GM23338 (cell line): ENCODE data around the gene TLE1. TPM values are rescaled to one million over a fixed set of nuclear protein-coding genes. Genes with fewer than 3 reads are reported as not detected.

Experiments
- ATAC-seq: fragments of 200-7000 bp; cut with Tn5 transposase; 3 replicates; pipeline ENCODE4 v1.9.1; 2020
- DNase-seq: peaks from one replicate; pipeline ENCODE4 v3.0.0-alpha.2; 2015; ENCODE audit warnings: low spot score
- H2AFZ ChIP-seq: fragments of 200-600 bp; sonication (generic); 2 replicates; pipeline ENCODE4 v1.8.0; 2016; ENCODE audit warnings: antibody characterized with exemption, mild to moderate bottlenecking, moderate library complexity
- H3F3A ChIP-seq: fragments of 200-600 bp; sonication (generic); replicated peaks from 2 replicates; pipeline ENCODE4 v1.8.0; 2017; ENCODE audit warnings: antibody characterized with exemption, mixed run types, low read depth
- H3K27ac ChIP-seq: fragments of 200-600 bp; sonication (generic); 2 replicates; pipeline ENCODE4 v1.6.1; 2016; ENCODE audit warnings: low read depth
- H3K27me3 ChIP-seq: fragments of 200-600 bp; sonication (generic); 2 replicates; pipeline ENCODE4 v1.8.0; 2016; ENCODE audit warnings: mild to moderate bottlenecking, mixed run types, moderate library complexity; ENCODE audit not compliant: insufficient read depth
- H3K36me3 ChIP-seq: fragments of 200-600 bp; sonication (generic); 2 replicates; pipeline ENCODE4 v1.8.0; 2016; ENCODE audit warnings: mild to moderate bottlenecking; ENCODE audit not compliant: insufficient read depth
- H3K4me1 ChIP-seq: fragments of 200-600 bp; sonication (generic); 2 replicates; pipeline ENCODE4 v1.8.0; 2016; ENCODE audit warnings: mild to moderate bottlenecking, moderate library complexity; ENCODE audit not compliant: insufficient read depth
- H3K4me2 ChIP-seq: fragments of 200-600 bp; sonication (generic); 2 replicates; pipeline ENCODE4 v1.7.1; 2017; ENCODE audit warnings: mixed run types
- H3K4me3 ChIP-seq: fragments of 200-600 bp; sonication (generic); 2 replicates; pipeline ENCODE4 v1.6.1; 2016; ENCODE audit warnings: mixed run types
- H3K79me2 ChIP-seq: fragments of 200-600 bp; sonication (generic); replicated peaks from 2 replicates; pipeline ENCODE4 v1.8.0; 2017; ENCODE audit warnings: mild to moderate bottlenecking; ENCODE audit not compliant: insufficient read depth
- H3K9me2 ChIP-seq: fragments of 200-600 bp; sonication (generic); 2 replicates; pipeline ENCODE4 v1.8.0; 2017; ENCODE audit not compliant: insufficient read depth
- H4K20me1 ChIP-seq: fragments of 200-600 bp; sonication (generic); replicated peaks from 2 replicates; pipeline ENCODE4 v1.8.0; 2017; ENCODE audit warnings: mild to moderate bottlenecking; ENCODE audit not compliant: insufficient read depth
- H3K27ac Mint-ChIP-seq: 2 replicates; pipeline ENCODE4 v1.8.0; 2020; ENCODE audit warnings: inconsistent platforms, mild to moderate bottlenecking, moderate library complexity, mixed read lengths
- H3K27me3 Mint-ChIP-seq: 3 replicates; pipeline ENCODE4 v1.8.0; 2022; ENCODE audit warnings: low read depth, mild to moderate bottlenecking, moderate library complexity, mixed read lengths, inconsistent platforms; ENCODE audit not compliant: insufficient read depth, poor library complexity
- H3K36me3 Mint-ChIP-seq: 3 replicates; pipeline ENCODE4 v1.8.0; 2021; ENCODE audit warnings: low read depth, mild to moderate bottlenecking, inconsistent platforms, moderate library complexity, mixed read lengths
- H3K4me1 Mint-ChIP-seq: 3 replicates; pipeline ENCODE4 v1.8.0; 2020; ENCODE audit warnings: mild to moderate bottlenecking, inconsistent platforms, mixed read lengths
- H3K4me3 Mint-ChIP-seq: 3 replicates; pipeline ENCODE4 v1.8.0; 2021; ENCODE audit warnings: moderate library complexity, mild to moderate bottlenecking, inconsistent platforms, mixed read lengths
- H3K9me3 Mint-ChIP-seq: 3 replicates; pipeline ENCODE4 v1.8.0; 2020; ENCODE audit warnings: moderate library complexity, mild to moderate bottlenecking, inconsistent platforms, mixed read lengths
- EZH2 ChIP-seq: fragments of 200-600 bp; sonication (generic); IDR thresholded peaks from one replicate; pipeline ENCODE4 v1.8.0; 2017; ENCODE audit warnings: antibody characterized with exemption, mild to moderate bottlenecking, low read depth; ENCODE audit not compliant: unreplicated experiment
- EZH2phosphoT487 ChIP-seq: fragments of 200-600 bp; sonication (generic); IDR thresholded peaks from one replicate; pipeline ENCODE4 v1.8.1; 2018; ENCODE audit warnings: antibody characterized with exemption; ENCODE audit not compliant: unreplicated experiment
- JUNB ChIP-seq: IDR thresholded peaks from one replicate; pipeline ENCODE4 v1.6.1; 2016; ENCODE audit warnings: antibody characterized with exemption; ENCODE audit not compliant: unreplicated experiment
- NANOG ChIP-seq: IDR thresholded peaks from 2 replicates; pipeline ENCODE4 v1.6.1; 2016; ENCODE audit warnings: antibody characterized with exemption, borderline replicate concordance
- POLR2AphosphoS5 ChIP-seq: IDR thresholded peaks from 2 replicates; pipeline ENCODE4 v1.6.1; 2016; ENCODE audit warnings: antibody characterized with exemption, low read depth
- STAT1 ChIP-seq: IDR thresholded peaks from one replicate; pipeline ENCODE4 v1.6.1; 2016; ENCODE audit warnings: antibody characterized with exemption; ENCODE audit not compliant: unreplicated experiment
- ZNF114 ChIP-seq: fragments of 250-450 bp; sonication (Bioruptor Pico); IDR thresholded peaks from 2 replicates; pipeline ENCODE4 v1.5.0; 2020; ENCODE audit warnings: mild to moderate bottlenecking, moderate library complexity
- ZNF331 ChIP-seq: fragments of 250-450 bp; sonication (Bioruptor Pico); IDR thresholded peaks from 2 replicates; pipeline ENCODE4 v1.5.0; 2020; ENCODE audit warnings: low read depth, mild to moderate bottlenecking, moderate library complexity
- polyA plus RNA-seq: library from polyadenylated mRNA; unstranded; fragments of >200 nt; fragmentation: Nextera tagmentation; extraction: Ambion mirVana; gene quantifications from 2 replicates; pipeline ENCODE4 v1.2.1, GENCODE V29; 2016
- total RNA-seq: library from RNA; depleted of rRNA; stranded (reverse); fragments of >200 nt; shearing (Covaris generic); gene quantifications from 2 replicates; pipeline ENCODE4 v1.2.3, GENCODE V29; 2014
- TF ChIP-seq, protein P1 (sequence below): fragments of 250-450 bp; sonication (Bioruptor Pico); IDR thresholded peaks from 2 replicates; pipeline ENCODE4 v1.5.0; 2020; ENCODE audit warnings: mild to moderate bottlenecking, moderate library complexity
- TF ChIP-seq, protein P2 (sequence below): IDR thresholded peaks from 2 replicates; pipeline ENCODE4 v1.6.1; 2016; ENCODE audit warnings: antibody characterized with exemption

Gene TLE1
- total and polyA plus RNA-seq, 2 experiments from 2014 or later: 58.1 to 132 TPM

DNA sequence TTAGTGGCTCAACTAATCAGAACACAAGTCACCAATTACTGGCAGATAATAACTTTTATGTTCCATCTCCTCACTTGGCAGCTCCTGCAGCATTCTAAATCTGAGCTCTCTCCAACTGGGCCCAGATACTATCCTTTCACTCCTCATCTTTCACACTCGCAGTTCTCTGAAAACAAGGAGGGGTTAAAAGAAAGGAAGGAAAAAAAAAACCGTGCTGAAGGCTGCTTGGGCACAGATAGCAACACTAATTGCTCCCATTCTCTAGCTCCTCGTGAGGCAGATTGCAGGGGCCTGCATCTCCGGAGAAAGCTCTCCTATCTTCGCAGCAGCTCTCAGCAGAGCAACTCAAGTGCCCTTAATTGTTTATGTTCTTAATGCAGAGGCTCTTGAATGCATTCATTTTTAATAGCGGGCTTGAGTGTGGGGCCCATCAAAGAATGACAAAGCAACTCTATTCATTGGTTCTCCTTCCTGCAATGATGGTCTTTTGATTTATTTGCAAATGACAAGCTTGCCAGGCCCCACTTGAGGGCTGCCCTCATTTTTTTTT is 23.9 kb downstream of the TLE1 start:
- Histone ChIP-seq H3K27ac (peak overlapping the region; percentile 94), H4K20me1 (peaks cover 32% of the 10 kb centered on the region), H3K27me3 (no peaks in the 10 kb centered on the region), H3K4me3 (peak overlapping the region; percentile 43), H3K4me2 (peak overlapping the region; percentile 70), H2AFZ (no peak overlapping the region), H3K4me1 (peaks cover 90% of the 10 kb centered on the region), H3F3A (peaks cover 17% of the 10 kb centered on the region), H3K79me2 (peaks cover 95% of the 10 kb centered on the region), H3K36me3 (peaks cover 5% of the 10 kb centered on the region; the same call in 1 of the 2 replicates), H3K9me2 (no peaks in the 10 kb centered on the region)
- peaks cover 7% of the 10 kb centered on the region for H3K27me3 Mint-ChIP-seq
- H3K36me3 Mint-ChIP-seq: peaks cover 55% of the 10 kb centered on the region
- H3K4me1 Mint-ChIP-seq: peaks cover 80% of the 10 kb centered on the region
- peak overlapping the region; percentile 92 for H3K27ac Mint-ChIP-seq
- DNase-seq (peak; percentile 73), ATAC-seq (peak; percentile 81)
- TF ChIP-seq NANOG: peak; percentile 87
- no peak for TF ChIP-seq ZNF331 (CRISPR knock-in tag)
- no peak for TF ChIP-seq EZH2phosphoT487
- TF ChIP-seq, protein P1, sequence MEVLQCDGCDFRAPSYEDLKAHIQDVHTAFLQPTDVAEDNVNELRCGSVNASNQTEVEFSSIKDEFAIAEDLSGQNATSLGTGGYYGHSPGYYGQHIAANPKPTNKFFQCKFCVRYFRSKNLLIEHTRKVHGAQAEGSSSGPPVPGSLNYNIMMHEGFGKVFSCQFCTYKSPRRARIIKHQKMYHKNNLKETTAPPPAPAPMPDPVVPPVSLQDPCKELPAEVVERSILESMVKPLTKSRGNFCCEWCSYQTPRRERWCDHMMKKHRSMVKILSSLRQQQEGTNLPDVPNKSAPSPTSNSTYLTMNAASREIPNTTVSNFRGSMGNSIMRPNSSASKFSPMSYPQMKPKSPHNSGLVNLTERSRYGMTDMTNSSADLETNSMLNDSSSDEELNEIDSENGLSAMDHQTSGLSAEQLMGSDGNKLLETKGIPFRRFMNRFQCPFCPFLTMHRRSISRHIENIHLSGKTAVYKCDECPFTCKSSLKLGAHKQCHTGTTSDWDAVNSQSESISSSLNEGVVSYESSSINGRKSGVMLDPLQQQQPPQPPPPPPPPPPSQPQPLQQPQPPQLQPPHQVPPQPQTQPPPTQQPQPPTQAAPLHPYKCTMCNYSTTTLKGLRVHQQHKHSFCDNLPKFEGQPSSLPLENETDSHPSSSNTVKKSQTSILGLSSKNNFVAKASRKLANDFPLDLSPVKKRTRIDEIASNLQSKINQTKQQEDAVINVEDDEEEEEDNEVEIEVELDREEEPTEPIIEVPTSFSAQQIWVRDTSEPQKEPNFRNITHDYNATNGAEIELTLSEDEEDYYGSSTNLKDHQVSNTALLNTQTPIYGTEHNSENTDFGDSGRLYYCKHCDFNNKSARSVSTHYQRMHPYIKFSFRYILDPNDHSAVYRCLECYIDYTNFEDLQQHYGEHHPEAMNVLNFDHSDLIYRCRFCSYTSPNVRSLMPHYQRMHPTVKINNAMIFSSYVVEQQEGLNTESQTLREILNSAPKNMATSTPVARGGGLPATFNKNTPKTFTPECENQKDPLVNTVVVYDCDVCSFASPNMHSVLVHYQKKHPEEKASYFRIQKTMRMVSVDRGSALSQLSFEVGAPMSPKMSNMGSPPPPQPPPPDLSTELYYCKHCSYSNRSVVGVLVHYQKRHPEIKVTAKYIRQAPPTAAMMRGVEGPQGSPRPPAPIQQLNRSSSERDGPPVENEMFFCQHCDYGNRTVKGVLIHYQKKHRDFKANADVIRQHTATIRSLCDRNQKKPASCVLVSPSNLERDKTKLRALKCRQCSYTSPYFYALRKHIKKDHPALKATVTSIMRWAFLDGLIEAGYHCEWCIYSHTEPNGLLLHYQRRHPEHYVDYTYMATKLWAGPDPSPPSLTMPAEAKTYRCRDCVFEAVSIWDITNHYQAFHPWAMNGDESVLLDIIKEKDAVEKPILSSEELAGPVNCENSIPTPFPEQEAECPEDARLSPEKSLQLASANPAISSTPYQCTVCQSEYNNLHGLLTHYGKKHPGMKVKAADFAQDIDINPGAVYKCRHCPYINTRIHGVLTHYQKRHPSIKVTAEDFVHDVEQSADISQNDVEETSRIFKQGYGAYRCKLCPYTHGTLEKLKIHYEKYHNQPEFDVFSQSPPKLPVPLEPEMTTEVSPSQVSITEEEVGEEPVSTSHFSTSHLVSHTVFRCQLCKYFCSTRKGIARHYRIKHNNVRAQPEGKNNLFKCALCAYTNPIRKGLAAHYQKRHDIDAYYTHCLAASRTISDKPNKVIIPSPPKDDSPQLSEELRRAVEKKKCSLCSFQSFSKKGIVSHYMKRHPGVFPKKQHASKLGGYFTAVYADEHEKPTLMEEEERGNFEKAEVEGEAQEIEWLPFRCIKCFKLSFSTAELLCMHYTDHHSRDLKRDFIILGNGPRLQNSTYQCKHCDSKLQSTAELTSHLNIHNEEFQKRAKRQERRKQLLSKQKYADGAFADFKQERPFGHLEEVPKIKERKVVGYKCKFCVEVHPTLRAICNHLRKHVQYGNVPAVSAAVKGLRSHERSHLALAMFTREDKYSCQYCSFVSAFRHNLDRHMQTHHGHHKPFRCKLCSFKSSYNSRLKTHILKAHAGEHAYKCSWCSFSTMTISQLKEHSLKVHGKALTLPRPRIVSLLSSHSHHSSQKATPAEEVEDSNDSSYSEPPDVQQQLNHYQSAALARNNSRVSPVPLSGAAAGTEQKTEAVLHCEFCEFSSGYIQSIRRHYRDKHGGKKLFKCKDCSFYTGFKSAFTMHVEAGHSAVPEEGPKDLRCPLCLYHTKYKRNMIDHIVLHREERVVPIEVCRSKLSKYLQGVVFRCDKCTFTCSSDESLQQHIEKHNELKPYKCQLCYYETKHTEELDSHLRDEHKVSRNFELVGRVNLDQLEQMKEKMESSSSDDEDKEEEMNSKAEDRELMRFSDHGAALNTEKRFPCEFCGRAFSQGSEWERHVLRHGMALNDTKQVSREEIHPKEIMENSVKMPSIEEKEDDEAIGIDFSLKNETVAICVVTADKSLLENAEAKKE (CRISPR knock-in tag): peak; percentile 22; the same call in 1 of the 2 replicates
- peak overlapping the region; percentile 55 for H3K4me3 Mint-ChIP-seq
- H3K9me3 Mint-ChIP-seq: no peaks in the 10 kb centered on the region

DNA sequence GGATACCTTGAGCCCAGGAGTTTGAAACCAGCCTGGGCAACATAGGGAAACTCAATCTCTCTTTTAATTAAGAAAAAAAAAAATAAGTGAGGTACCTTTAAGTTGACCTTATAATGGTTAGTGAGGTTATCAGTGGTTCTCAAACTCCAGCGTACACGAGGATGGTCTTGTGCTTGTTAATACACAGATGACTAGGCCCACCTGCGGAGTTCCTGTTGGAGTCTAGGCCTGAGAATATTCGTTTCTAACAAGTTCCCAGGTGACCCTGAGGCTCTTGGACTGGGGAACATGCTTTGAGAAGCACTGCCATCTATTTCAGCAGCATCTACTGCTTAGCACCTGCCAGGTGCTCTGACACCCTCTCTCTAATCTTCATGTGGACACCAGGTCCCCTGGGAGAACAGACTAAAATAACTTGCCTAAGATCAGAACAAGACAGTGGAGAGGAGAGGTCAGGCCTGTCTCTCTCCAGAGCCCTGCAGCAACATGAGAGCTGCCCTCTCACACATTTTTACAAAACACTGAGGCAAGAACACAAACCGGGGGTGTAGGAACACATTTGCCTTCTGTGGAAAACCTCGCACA is 24.6 kb downstream of the TLE1 start:
- H3K27ac ChIP-seq: peak overlapping the region; percentile 94
- H3K36me3 ChIP-seq: peaks cover 5% of the 10 kb centered on the region; the same call in 1 of the 2 replicates
- no peaks in the 10 kb centered on the region for H3K9me3 Mint-ChIP-seq
- H3K36me3 Mint-ChIP-seq: peaks cover 54% of the 10 kb centered on the region
- peaks cover 95% of the 10 kb centered on the region for H3K79me2 ChIP-seq
- no peak overlapping the region for H2AFZ ChIP-seq
- H3K27me3 Mint-ChIP-seq: peaks cover 7% of the 10 kb centered on the region
- H4K20me1 ChIP-seq: peaks cover 30% of the 10 kb centered on the region
- no peaks in the 10 kb centered on the region for H3K9me2 ChIP-seq
- peak; percentile 12; the same call in 1 of the 3 replicates for ATAC-seq
- peak overlapping the region; percentile 70 for H3K4me2 ChIP-seq
- DNase-seq: no peak
- H3K4me1 Mint-ChIP-seq: peaks cover 79% of the 10 kb centered on the region
- peak overlapping the region; percentile 43 for H3K4me3 ChIP-seq
- H3K4me3 Mint-ChIP-seq: peak overlapping the region; percentile 55
- peaks cover 17% of the 10 kb centered on the region for H3F3A ChIP-seq
- peak overlapping the region; percentile 92 for H3K27ac Mint-ChIP-seq
- peaks cover 88% of the 10 kb centered on the region for H3K4me1 ChIP-seq
- H3K27me3 ChIP-seq: no peaks in the 10 kb centered on the region
- no peak for TF ChIP-seq POLR2AphosphoS5
- no peak for TF ChIP-seq EZH2
- TF ChIP-seq NANOG: no peak
- TF ChIP-seq, protein P2, sequence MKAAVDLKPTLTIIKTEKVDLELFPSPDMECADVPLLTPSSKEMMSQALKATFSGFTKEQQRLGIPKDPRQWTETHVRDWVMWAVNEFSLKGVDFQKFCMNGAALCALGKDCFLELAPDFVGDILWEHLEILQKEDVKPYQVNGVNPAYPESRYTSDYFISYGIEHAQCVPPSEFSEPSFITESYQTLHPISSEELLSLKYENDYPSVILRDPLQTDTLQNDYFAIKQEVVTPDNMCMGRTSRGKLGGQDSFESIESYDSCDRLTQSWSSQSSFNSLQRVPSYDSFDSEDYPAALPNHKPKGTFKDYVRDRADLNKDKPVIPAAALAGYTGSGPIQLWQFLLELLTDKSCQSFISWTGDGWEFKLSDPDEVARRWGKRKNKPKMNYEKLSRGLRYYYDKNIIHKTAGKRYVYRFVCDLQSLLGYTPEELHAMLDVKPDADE: no peak
- no peak for TF ChIP-seq ZNF114 (CRISPR knock-in tag)
- TF ChIP-seq JUNB: no peak
- no peak for TF ChIP-seq STAT1
- TF ChIP-seq EZH2phosphoT487: no peak
